Measurements from ENCODE around the gene ROGDI.

- TF ChIP-seq FOXK2 (IDR thresholded peaks at IDR 0.05) (no peak), EP300 (IDR thresholded peaks at IDR 0.05; ENCODE audit: borderline replicate concordance in 1 of 2, control insufficient read depth in 1 of 2, low read depth in 2 of 2, low read length in 2 of 2) (no peak), KAT2A (conservative IDR thresholded peaks at IDR 0.05; ENCODE audit: control insufficient read depth, low read depth, low read length) (no peak), TAF1 (IDR thresholded peaks at IDR 0.05; ENCODE audit: borderline replicate concordance, low read depth, low read length) (no peak), TCF3 (IDR thresholded peaks at IDR 0.05; ENCODE audit: borderline replicate concordance, insufficient read depth, low read depth, low read length) (no peak), ZBTB40 (IDR thresholded peaks at IDR 0.05; ENCODE audit: borderline replicate concordance) (no peak)
- TF ChIP-seq, protein P1, sequence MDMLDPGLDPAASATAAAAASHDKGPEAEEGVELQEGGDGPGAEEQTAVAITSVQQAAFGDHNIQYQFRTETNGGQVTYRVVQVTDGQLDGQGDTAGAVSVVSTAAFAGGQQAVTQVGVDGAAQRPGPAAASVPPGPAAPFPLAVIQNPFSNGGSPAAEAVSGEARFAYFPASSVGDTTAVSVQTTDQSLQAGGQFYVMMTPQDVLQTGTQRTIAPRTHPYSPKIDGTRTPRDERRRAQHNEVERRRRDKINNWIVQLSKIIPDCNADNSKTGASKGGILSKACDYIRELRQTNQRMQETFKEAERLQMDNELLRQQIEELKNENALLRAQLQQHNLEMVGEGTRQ (IDR thresholded peaks at IDR 0.05; ENCODE audit: borderline replicate concordance, low read depth, low read length), result no peak
- TF ChIP-seq, protein P2, sequence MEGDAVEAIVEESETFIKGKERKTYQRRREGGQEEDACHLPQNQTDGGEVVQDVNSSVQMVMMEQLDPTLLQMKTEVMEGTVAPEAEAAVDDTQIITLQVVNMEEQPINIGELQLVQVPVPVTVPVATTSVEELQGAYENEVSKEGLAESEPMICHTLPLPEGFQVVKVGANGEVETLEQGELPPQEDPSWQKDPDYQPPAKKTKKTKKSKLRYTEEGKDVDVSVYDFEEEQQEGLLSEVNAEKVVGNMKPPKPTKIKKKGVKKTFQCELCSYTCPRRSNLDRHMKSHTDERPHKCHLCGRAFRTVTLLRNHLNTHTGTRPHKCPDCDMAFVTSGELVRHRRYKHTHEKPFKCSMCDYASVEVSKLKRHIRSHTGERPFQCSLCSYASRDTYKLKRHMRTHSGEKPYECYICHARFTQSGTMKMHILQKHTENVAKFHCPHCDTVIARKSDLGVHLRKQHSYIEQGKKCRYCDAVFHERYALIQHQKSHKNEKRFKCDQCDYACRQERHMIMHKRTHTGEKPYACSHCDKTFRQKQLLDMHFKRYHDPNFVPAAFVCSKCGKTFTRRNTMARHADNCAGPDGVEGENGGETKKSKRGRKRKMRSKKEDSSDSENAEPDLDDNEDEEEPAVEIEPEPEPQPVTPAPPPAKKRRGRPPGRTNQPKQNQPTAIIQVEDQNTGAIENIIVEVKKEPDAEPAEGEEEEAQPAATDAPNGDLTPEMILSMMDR (IDR thresholded peaks at IDR 0.05 in 2 of 3, conservative IDR thresholded peaks at IDR 0.05 in 1 of 3; ENCODE audit: control insufficient read depth in 2 of 3, extremely low read depth in 1 of 3, insufficient read depth in 1 of 3, low read depth in 3 of 3, low read length in 3 of 3), result no peak
Measured at GRCh38 chr16:4748682-4749411, 53.6 kb downstream of the ROGDI start.
